ENCODE data around the gene EGFR.

The EGFR gene

GRCh38 chr7:55043691-55044370, 25.0 kb downstream of the EGFR start:
- DNase-seq: no peak

- DNase-seq: no peak
These were observed 25.5 kb downstream of the EGFR start for GRCh38 chr7:55044371-55044717.

- no peak for DNase-seq
These were observed 26.0 kb downstream of the EGFR start for GRCh38 chr7:55044791-55045190.

GRCh38 chr7:55046582-55047342, 27.9 kb downstream of the EGFR start:
- no peak for DNase-seq

GRCh38 chr7:55048221-55048859, 29.5 kb downstream of the EGFR start:
- DNase-seq: no peak

GRCh38 chr7:55050281-55050680, 31.5 kb downstream of the EGFR start:
- DNase-seq: no peak

- DNase-seq: no peak
These were observed 33.3 kb downstream of the EGFR start for GRCh38 chr7:55052081-55052480.

- DNase-seq: no peak
These were observed 34.1 kb downstream of the EGFR start for GRCh38 chr7:55052741-55053427.

- DNase-seq: no peak
These were observed 35.1 kb downstream of the EGFR start for GRCh38 chr7:55053651-55054571.

GRCh38 chr7:55054758-55055157, 35.9 kb downstream of the EGFR start:
- no peak for DNase-seq

- no peak for DNase-seq
These were observed 36.7 kb downstream of the EGFR start for GRCh38 chr7:55055479-55055878.

GRCh38 chr7:55056068-55056467, 37.3 kb downstream of the EGFR start:
- DNase-seq: no peak

- no peak for DNase-seq
These were observed 38.0 kb downstream of the EGFR start for GRCh38 chr7:55056577-55057480.

GRCh38 chr7:55058314-55058713, 39.5 kb downstream of the EGFR start:
- DNase-seq: no peak

- DNase-seq: no peak
These were observed 40.2 kb downstream of the EGFR start for GRCh38 chr7:55059021-55059420.

GRCh38 chr7:55060085-55060484, 41.3 kb downstream of the EGFR start:
- no peak for DNase-seq

GRCh38 chr7:55060636-55061022, 41.8 kb downstream of the EGFR start:
- no peak for DNase-seq

GRCh38 chr7:55061726-55062499, 43.1 kb downstream of the EGFR start:
- DNase-seq: no peak

- no peak for DNase-seq
These were observed 44.2 kb downstream of the EGFR start for GRCh38 chr7:55063061-55063460.

GRCh38 chr7:55063633-55064032, 44.8 kb downstream of the EGFR start:
- DNase-seq: no peak

- no peak for DNase-seq
These were observed 46.3 kb downstream of the EGFR start for GRCh38 chr7:55065079-55065478.

Measured in CD4-positive, alpha-beta T cell treated with Interleukin-17A for 1 hour (primary cell).